ENCODE data around the gene KIF16B.
A peak's percentile ranks its signal among the peaks of the same experiment; 100 is the strongest.

DNA sequence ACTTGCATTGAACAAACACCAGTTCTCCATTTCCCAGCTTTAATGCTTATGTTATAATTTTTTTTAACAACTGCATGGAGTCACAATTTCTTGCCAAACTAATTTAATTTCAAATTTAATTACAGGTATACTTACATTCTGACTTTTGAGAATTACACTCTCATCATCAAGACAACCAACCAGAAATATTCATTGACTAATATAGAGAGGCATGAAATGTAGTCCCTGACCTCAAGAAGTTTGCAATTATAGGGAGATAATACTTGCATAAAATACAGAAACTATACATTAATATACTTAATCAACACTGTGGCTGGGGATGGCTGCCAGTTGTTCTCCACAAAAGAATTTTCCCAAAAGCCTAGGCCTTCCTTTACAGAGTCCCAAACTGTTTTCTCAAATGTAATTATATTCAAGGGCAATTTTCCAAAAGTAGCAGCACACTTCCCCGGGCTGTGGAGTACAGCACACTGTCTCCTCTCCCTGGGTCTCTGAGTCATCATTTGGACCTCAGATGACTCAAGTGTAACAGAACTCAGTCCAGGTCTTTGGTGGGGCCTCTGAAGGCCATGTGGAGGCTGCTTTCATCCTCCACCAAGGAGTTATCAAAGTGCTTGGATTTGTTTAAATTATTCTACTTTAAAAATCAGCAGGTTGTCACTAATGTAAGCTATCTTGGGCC is 114.1 kb downstream of the KIF16B start:
- TF ChIP-seq, protein P1, sequence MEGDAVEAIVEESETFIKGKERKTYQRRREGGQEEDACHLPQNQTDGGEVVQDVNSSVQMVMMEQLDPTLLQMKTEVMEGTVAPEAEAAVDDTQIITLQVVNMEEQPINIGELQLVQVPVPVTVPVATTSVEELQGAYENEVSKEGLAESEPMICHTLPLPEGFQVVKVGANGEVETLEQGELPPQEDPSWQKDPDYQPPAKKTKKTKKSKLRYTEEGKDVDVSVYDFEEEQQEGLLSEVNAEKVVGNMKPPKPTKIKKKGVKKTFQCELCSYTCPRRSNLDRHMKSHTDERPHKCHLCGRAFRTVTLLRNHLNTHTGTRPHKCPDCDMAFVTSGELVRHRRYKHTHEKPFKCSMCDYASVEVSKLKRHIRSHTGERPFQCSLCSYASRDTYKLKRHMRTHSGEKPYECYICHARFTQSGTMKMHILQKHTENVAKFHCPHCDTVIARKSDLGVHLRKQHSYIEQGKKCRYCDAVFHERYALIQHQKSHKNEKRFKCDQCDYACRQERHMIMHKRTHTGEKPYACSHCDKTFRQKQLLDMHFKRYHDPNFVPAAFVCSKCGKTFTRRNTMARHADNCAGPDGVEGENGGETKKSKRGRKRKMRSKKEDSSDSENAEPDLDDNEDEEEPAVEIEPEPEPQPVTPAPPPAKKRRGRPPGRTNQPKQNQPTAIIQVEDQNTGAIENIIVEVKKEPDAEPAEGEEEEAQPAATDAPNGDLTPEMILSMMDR (IDR thresholded peaks at IDR 0.05), result no peak
- TF ChIP-seq EP300 (IDR thresholded peaks at IDR 0.05), result peak in 1 of 2 donors; percentile 53
